Cortex of kidney (tissue), 1 donor: ENCODE data around the gene TMEM134.
A peak's percentile ranks its signal among the peaks of the same experiment; 100 is the strongest.
"Not testable (repeated sequence)": the region's sequence is repeated elsewhere in the genome, so short reads cannot be mapped to it uniquely, and the experiment has no call there.

ENCODE experiments used
- DNase-seq: peaks from one replicate; lab custom pipeline; 2025; lab: John Stamatoyannopoulos, UW

Gene TMEM134

GRCh38 chr11:67438158-67438902 is 30.7 kb downstream of the TMEM134 start:
- DNase-seq, result no peak

- DNase-seq, result no peak
Observed at GRCh38 chr11:67437809-67438157, 31.3 kb downstream of the TMEM134 start.

DNA sequence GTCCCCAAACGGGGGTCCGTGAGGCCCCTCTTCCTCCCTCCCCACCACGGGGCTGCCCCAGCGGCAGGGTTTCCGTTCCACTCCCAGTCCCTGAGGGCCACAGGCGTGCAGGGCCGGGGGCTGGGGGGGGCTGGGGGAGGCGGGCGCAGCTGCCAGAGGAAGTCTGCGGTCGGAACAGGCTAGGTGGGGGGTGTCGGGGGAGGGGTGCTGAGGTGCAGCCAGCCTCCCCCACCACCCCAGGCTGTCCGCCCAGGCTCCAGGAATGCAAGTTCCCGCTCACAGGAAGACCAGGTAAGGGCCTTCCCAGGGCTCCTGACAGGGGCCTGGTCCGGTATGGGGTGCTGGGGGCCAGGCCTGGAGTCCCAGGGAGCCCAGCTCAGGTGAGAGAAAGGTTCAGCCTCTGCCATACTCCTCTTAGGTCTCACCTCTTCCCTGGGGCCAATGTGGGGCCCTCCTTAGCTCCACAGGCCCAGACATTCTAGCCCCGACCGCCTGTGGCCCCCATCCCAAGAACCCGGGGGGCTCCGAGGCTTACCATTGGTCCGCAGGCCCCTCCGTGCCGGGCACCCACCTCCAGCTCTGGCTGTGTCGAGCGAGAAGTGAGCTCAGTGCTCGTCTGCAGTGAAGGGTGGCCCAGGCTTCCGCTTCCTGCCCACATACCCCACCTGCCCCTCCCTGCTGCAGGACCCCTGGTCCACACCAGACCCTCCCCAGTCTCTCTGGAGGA is 31.8 kb downstream of the TMEM134 start, which contains the start of gene PTPRCAP:
PTPRCAP (minus strand) TSS at position 601 of the 727 bp plus-strand sequence; CDS start at position 538, 63 bp downstream.
- DNase-seq, result no peak

DNA sequence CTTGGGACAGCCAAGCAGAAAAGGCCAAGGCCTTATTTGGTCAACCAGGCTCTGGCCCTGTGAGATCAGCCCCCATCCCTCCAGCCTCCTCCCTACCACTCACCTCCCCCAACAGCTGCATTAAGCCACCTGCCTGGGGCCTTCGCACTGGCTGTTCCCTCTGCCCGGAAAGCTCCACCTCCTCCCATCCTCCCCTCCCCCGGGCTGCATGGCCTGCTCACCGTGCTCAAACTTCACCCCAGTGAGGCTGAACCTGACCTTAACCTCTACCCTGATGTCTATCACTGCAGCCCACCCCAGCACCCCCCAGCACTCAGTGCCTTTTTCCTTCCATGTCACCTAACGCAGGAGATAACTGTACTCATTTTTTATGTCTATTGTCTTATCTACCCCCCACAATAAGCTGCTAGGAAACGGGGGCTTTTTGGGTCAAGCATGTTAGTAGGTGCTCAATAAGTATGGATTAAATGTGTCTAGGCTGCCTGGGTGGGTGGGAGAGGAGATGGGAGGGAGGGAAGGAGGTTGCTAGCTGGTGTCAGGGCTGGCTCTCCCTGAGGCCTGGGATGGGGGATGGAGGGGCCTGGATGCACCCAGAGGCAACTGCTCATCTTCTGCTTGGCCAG is 32.5 kb downstream of the TMEM134 start:
- DNase-seq, result no peak

- no peak for DNase-seq
Observed at GRCh38 chr11:67435727-67436458, 33.2 kb downstream of the TMEM134 start.

DNA sequence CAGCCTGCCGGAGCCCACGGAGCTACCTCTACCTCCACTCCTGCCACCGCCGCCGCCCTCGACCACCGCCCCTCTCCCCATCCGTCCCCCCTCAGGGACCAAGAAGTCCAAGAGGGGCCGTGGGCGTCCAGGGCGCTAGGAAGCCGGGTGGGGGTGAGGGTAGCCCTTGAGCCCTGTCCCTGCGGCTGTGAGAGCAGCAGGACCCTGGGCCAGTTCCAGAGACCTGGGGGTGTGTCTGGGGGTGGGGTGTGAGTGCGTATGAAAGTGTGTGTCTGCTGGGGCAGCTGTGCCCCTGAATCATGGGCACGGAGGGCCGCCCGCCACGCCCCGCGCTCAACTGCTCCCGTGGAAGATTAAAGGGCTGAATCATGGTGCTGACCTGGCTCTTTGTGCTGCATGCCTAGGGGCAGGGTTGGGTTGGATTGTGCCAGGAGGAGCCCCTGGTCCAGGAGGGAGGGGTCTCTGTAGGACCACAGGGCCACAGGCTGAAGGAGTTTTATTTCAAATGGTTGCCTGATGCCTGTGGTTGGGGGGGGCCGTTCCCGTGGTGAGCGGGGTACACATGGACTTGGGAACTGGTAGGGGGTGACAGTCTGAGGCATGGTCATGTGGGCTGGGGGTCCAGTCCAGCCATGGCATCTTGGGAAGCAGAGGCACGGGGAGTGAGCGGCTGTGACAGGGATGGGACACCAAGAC is 33.9 kb downstream of the TMEM134 start:
- DNase-seq, result no peak

DNA sequence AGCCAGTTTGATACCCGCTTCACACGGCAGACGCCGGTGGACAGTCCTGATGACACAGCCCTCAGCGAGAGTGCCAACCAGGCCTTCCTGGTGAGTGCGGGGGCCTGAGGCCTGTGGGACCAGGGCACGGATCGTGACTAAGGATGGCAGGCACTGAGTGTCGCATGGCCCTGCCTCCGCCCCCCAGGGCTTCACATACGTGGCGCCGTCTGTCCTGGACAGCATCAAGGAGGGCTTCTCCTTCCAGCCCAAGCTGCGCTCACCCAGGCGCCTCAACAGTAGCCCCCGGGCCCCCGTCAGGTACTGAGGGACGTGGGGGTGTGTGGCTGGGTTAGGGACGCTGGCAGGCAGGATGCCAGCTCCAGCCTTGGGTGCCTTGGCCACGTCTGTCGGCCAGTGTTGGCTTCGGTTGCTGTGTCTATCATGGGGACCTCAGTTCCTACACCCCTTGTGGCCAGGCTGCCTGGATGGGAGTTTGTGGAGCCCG is 34.6 kb downstream of the TMEM134 start:
- no peak for DNase-seq

DNA sequence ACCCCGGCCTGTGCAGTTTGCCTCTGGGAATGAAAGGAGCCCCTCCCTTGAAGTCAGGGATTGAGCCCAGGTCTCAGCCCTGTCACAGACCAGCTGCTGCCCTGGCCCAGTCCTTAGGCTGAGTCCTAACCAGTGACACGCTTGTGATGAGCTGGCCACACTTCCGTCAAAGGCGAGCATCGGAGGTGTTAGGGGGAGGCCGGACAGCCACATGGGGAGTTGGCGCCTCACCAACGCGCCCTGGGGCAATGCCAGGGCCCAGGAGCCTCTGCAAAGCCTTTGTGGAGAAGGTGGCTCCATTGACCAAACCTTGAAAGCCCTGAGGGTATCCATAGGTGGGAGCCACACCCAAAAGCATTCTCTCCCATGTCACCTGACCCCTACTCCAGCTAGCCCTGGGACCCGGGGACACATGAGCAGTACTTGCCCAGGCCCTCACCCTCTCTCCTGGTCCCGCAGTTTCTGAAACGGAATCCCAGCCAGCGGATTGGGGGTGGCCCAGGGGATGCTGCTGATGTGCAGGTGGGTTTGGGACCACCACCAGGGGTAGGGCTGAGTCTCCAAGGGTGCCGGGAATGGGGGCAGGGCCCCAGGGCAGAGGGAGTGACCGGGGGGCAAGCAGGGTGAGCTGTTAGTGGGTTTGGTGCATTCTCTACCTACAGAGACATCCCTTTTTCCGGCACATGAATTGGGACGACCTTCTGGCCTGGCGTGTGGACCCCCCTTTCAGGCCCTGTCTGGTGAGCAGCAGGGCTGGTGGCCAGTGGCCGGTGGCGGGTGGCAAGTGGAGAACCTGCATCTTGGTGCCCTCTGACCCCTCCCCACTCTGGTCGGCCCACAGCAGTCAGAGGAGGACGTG is 35.3 kb downstream of the TMEM134 start:
- no peak for DNase-seq

DNA sequence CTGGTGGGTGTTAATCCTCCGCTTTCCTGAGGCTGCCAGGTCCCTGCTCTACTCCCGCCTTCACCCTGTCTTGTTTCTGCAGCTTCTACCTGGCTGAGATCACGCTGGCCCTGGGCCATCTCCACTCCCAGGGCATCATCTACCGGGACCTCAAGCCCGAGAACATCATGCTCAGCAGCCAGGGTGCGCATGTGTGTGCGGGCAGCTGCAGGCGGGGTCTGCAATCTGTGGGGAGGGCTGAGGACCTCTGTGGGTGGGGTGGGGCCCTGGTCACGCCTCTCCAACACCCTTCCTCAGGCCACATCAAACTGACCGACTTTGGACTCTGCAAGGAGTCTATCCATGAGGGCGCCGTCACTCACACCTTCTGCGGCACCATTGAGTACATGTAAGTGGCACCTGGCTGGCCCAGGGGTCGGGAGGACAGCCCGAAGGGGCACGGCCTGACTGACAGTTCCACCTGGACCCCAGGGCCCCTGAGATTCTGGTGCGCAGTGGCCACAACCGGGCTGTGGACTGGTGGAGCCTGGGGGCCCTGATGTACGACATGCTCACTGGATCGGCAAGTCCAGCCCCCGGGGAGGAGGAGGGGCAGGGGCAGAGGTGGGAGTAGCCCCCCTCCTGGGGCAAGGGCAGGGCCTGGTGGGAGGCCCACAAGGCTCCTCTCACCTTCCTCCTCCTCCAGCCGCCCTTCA is 36.2 kb downstream of the TMEM134 start:
- DNase-seq, result no peak

DNA sequence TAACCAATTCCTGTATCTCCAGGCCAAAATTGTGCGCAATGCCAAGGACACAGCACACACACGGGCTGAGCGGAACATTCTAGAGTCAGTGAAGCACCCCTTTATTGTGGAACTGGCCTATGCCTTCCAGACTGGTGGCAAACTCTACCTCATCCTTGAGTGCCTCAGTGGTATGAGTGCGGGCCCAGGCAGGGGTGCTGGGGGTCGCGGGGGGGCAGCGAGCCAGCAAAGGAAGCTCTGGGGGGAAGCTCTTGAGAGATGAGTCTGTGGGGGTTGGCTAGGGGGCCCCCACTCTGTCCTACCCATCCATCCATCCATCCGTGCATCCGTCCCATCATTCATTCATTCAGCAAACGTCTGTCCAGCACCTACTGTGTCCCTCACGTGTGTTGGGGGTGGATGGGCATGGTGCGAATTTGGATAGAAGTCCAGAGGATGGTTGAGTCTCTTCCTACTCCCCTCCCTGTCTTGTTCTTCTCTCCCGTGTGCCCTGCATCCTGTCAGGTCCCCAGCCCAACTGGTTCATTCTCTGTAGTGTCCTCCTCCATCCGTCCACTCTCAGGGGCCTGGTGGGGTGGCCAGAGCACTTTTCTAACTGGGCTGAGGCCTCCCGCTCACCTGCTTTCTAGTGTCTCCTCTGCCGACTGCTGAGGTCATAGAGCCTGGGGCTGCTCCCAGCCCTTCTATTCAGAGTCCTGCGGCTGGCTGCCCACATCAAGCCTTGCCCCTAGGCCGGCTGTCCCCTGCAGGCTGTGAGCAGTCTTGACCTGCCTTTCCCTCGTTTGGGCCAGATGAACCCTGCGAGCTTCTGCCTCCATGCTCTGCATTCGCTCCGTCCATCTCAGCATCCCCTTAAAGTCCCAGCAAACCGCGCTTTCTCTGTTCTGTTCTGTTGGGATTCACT is 37.5 kb downstream of the TMEM134 start:
- no peak for DNase-seq

- DNase-seq, result no peak
Observed at GRCh38 chr11:67429722-67430121, 39.3 kb downstream of the TMEM134 start.

- DNase-seq, result no peak
Observed at GRCh38 chr11:67429038-67429668, 39.9 kb downstream of the TMEM134 start.

DNA sequence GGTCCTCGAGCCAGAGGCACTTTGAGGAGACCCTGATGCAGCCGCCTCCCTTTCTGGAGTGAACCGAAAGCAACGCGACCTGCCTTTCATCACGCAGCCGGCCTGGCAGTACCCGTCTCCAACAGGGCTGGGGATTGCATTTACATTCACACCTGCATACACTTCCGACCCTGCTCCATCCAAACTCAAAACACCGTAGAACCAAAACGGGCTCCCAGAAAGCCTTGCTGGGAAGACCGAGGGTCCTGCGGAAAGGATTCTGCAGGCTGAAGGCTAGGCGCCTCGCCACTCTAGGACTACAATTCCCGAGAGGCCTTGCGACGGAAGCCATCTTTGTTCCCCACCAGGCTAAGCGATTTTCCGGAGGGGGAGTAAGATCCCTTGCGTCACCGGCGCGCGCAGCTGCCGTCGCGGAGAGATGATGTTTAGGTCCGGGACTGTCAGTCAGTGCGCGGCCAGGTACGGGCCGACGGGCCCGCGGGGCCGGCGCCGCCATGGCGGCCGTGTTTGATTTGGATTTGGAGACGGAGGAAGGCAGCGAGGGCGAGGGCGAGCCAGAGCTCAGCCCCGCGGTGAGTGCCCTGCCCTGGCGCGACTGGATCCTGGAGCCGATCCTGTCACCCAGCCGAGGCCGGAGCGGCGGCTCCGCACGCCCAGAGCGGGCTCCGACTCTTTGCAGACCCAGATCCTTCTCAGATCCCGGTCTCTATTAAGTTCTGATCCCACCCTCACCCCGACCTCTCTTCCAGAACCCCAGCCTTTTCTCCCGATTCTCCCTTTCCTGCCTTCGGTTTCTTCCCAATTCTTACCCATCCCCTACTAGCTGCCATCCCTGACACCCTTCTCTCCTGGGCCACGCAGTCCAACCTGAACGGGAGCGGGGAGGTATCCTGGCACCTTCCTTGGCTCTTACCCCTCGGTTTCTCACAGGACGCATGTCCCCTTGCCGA is 40.7 kb downstream of the TMEM134 start, which contains the start of gene RPS6KB2:
RPS6KB2 (plus strand) TSS at position 443 of the 950 bp plus-strand sequence; CDS start at position 495, 52 bp downstream.
- DNase-seq, result peak; percentile 53

- DNase-seq, result not testable (repeated sequence)
Observed at GRCh38 chr11:67427364-67427859, 41.6 kb downstream of the TMEM134 start.

GRCh38 chr11:67423891-67424613 is 45.0 kb downstream of the TMEM134 start:
- DNase-seq, result no peak

DNA sequence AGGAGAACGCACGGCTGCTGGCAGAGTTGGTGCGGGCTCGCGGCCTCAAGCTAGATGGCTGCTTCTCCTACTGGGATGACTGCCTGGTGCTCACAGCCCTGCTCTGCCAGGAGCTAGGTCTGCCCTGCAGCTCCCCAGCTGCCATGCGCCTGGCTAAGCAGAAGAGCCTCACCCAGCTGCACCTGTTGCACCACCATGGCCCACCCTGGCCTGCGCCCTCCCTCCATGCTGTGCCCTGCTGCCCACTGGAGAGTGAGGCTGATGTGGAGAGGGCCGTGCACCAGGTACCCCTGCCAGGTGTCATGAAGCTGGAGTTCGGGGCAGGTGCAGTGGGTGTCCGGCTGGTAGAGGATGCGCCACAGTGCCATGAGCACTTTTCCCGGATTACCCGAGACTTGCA is 45.6 kb downstream of the TMEM134 start:
- no peak for DNase-seq
